Vein endothelial cell (primary cell): ENCODE data around the gene KLF12. TPM values are rescaled to one million over a fixed set of nuclear protein-coding genes. Genes with fewer than 3 reads are reported as not detected.

Experiments
- total RNA-seq: library from RNA; depleted of rRNA; stranded (reverse); fragments of >200 nt; gene quantifications from 2 replicates; pipeline ENCODE4 v1.2.3, GENCODE V29; 2012

The KLF12 gene
- 15.4 and 19.1 TPM in 2 replicates for total RNA-seq

GRCh38 chr13:74134221-74134776, at the start of gene KLF12:
Gene KLF12 (minus strand): TSS chr13:74134404.

